NCI-H146 treated with DMSO at 0.1 percent for 48 hours (cell line): ENCODE results near the gene FNDC8.
A peak's percentile ranks its signal among the peaks of the same experiment; 100 is the strongest.
"Not testable (repeated sequence)": the region's sequence is repeated elsewhere in the genome, so short reads cannot be mapped to it uniquely, and the experiment has no call there.

ENCODE experiments used
- DNase-seq: peaks from one replicate; lab custom pipeline; 2025; ENCODE audit not compliant: unreplicated experiment; lab: John Stamatoyannopoulos, UW

FNDC8 gene

GRCh38 chr17:35141681-35142466 lies 20.5 kb downstream of the FNDC8 start, which contains the start of gene NLE1:
NLE1 (minus strand) TSS chr17:35142303; CDS start chr17:35142275, 28 bp downstream.
- peak; percentile 53 for DNase-seq

GRCh38 chr17:35142467-35142796 lies 21.0 kb downstream of the FNDC8 start:
- DNase-seq = no peak

GRCh38 chr17:35144840-35145239 lies 23.4 kb downstream of the FNDC8 start:
- DNase-seq = no peak

- DNase-seq = no peak
Observed at GRCh38 chr17:35146214-35146833, 24.9 kb downstream of the FNDC8 start.

- no peak for DNase-seq
Observed at GRCh38 chr17:35147375-35147905, 26.0 kb downstream of the FNDC8 start, which contains the start of gene UNC45B. UNC45B (plus strand) TSS chr17:35147817; CDS start chr17:35148264, 447 bp downstream.

- no peak for DNase-seq
Observed at GRCh38 chr17:35148144-35148543, 26.7 kb downstream of the FNDC8 start.

- no peak for DNase-seq
Observed at GRCh38 chr17:35149941-35150340, 28.5 kb downstream of the FNDC8 start.

- DNase-seq = not testable (repeated sequence)
Observed at GRCh38 chr17:35151080-35151479, 29.7 kb downstream of the FNDC8 start.

- DNase-seq = no peak
Observed at GRCh38 chr17:35152421-35153140, 31.2 kb downstream of the FNDC8 start.

- no peak for DNase-seq
Observed at GRCh38 chr17:35154196-35155165, 33.1 kb downstream of the FNDC8 start.

GRCh38 chr17:35155246-35155645 lies 33.8 kb downstream of the FNDC8 start:
- no peak for DNase-seq

GRCh38 chr17:35159940-35160339 lies 38.5 kb downstream of the FNDC8 start:
- DNase-seq = no peak

GRCh38 chr17:35160354-35161201 lies 39.2 kb downstream of the FNDC8 start:
- DNase-seq = no peak

- DNase-seq = no peak
Observed at GRCh38 chr17:35161281-35161761, 39.9 kb downstream of the FNDC8 start.

GRCh38 chr17:35162755-35163154 lies 41.3 kb downstream of the FNDC8 start:
- no peak for DNase-seq

GRCh38 chr17:35163886-35164285 lies 42.5 kb downstream of the FNDC8 start:
- no peak for DNase-seq

GRCh38 chr17:35164716-35165115 lies 43.3 kb downstream of the FNDC8 start:
- DNase-seq = no peak

GRCh38 chr17:35166526-35166925 lies 45.1 kb downstream of the FNDC8 start:
- no peak for DNase-seq

GRCh38 chr17:35167046-35167445 lies 45.6 kb downstream of the FNDC8 start:
- DNase-seq = no peak
